ENCODE results near the gene PCDHGB4.
"Not testable (repeated sequence)": the region's sequence is repeated elsewhere in the genome, so short reads cannot be mapped to it uniquely, and the experiment has no call there.

PCDHGB4 gene

GRCh38 chr5:141387557-141388311 is at the start of gene PCDHGB4:
TSS of gene PCDHGB4 (plus strand) at chr5:141387698. CDS start at chr5:141387885, 187 bp downstream.
- not testable (repeated sequence) for DNase-seq

- no peak for DNase-seq
These were observed 48.8 kb upstream of the PCDHGB4 start, which contains the start of gene PCDHGA2 for GRCh38 chr5:141338538-141339306. TSS of gene PCDHGA2 (plus strand) at chr5:141338760.

GRCh38 chr5:141340781-141341354 is 46.6 kb upstream of the PCDHGB4 start:
- DNase-seq = not testable (repeated sequence)

GRCh38 chr5:141342773-141343172 is 44.7 kb upstream of the PCDHGB4 start:
- no peak for DNase-seq

GRCh38 chr5:141343242-141343952 is 44.1 kb upstream of the PCDHGB4 start, which contains the start of gene PCDHGA3:
TSS of gene PCDHGA3 (plus strand) at chr5:141343829. CDS start at chr5:141344034, 205 bp downstream.
- DNase-seq = no peak

- no peak for DNase-seq
These were observed 43.5 kb upstream of the PCDHGB4 start for GRCh38 chr5:141343953-141344463.

- no peak for DNase-seq
These were observed 42.2 kb upstream of the PCDHGB4 start for GRCh38 chr5:141345327-141345726.

- DNase-seq = not testable (repeated sequence)
These were observed 41.5 kb upstream of the PCDHGB4 start for GRCh38 chr5:141346017-141346416.

- DNase-seq = peak; percentile 24 to 41
These were observed 37.4 kb upstream of the PCDHGB4 start, which contains the start of gene PCDHGB1 for GRCh38 chr5:141349917-141350619. TSS of gene PCDHGB1 (plus strand) at chr5:141350099. CDS start at chr5:141350261, 162 bp downstream.

GRCh38 chr5:141351591-141351990 is 35.9 kb upstream of the PCDHGB4 start:
- no peak for DNase-seq

GRCh38 chr5:141354900-141355469 is 32.5 kb upstream of the PCDHGB4 start, which contains the start of gene PCDHGA4:
TSS of gene PCDHGA4 (plus strand) at chr5:141355021. CDS start at chr5:141355108, 87 bp downstream.
- DNase-seq = no peak

GRCh38 chr5:141355641-141356040 is 31.9 kb upstream of the PCDHGB4 start:
- DNase-seq = no peak

GRCh38 chr5:141356133-141356532 is 31.4 kb upstream of the PCDHGB4 start:
- no peak for DNase-seq

- no peak for DNase-seq
These were observed 30.5 kb upstream of the PCDHGB4 start for GRCh38 chr5:141356950-141357349.

GRCh38 chr5:141359790-141360426 is 27.6 kb upstream of the PCDHGB4 start, which contains the start of gene PCDHGB2:
TSS of gene PCDHGB2 (plus strand) at chr5:141359994. CDS start at chr5:141360136, 142 bp downstream.
- DNase-seq = no peak

- DNase-seq = no peak
These were observed 26.8 kb upstream of the PCDHGB4 start for GRCh38 chr5:141360685-141361084.

GRCh38 chr5:141362719-141363118 is 24.8 kb upstream of the PCDHGB4 start:
- no peak for DNase-seq

- no peak for DNase-seq
These were observed 23.4 kb upstream of the PCDHGB4 start, which contains the start of gene PCDHGA5 for GRCh38 chr5:141363952-141364660. TSS of gene PCDHGA5 (plus strand) at chr5:141364162. CDS start at chr5:141364331, 169 bp downstream.

- DNase-seq = no peak
These were observed 21.2 kb upstream of the PCDHGB4 start for GRCh38 chr5:141366016-141366896.
